B cell (primary cell): ENCODE data around the gene ZNF764. TPM values are rescaled to one million over a fixed set of nuclear protein-coding genes. Genes with fewer than 3 reads are reported as not detected.

ENCODE experiments used
- ATAC-seq: fragments of 200-7000 bp; cut with Tn5 transposase; one replicate; pipeline ENCODE4 v1.10.0; 2021; ENCODE audit warnings: low read depth, mild to moderate bottlenecking, moderate number of reproducible peaks, moderate library complexity
- CTCF ChIA-PET: fragments of 350-600 bp; sonication (Branson Sonifier 250); formaldehyde crosslinking; loops from one replicate; lab custom pipeline; 2021; ENCODE audit warnings: antibody characterized with exemption, inconsistent platforms; lab: Charles Lee
- POLR2A ChIA-PET: fragments of 350-600 bp; sonication (Branson Sonifier 250); formaldehyde crosslinking; loops from one replicate; lab custom pipeline; 2021; ENCODE audit warnings: antibody characterized with exemption; lab: Charles Lee
- DNase-seq: peaks from one replicate; pipeline ENCODE4 v3.0.0; 2013
- H2AFZ ChIP-seq: 2 replicates; pipeline ENCODE4 v1.6.1; 2012; ENCODE audit warnings: mild to moderate bottlenecking, low read depth, low read length; ENCODE audit not compliant: insufficient read depth, poor library complexity, severe bottlenecking
- H3K27ac ChIP-seq, 2 donors: 1 replicate in 1 of 2; 2 replicates in 1 of 2; pipeline ENCODE4 v1.5.1; 2012 to 2013; ENCODE audit warnings: low read length in 2 of 2, mild to moderate bottlenecking in 2 of 2, moderate library complexity in 1 of 2
- H3K27me3 ChIP-seq, 4 experiments: fragments of 200-600 bp in 1 of 4; sonication (generic) in 1 of 4; replicated peaks in 1 of 4; 1 replicate in 2 of 4; 2 replicates in 2 of 4; pipeline versions ENCODE4 v1.6.1 to v1.7.0; 2013 to 2016; ENCODE audit warnings: low read length in 3 of 4, mild to moderate bottlenecking in 2 of 4, mixed read lengths in 1 of 4, moderate library complexity in 1 of 4; ENCODE audit not compliant: insufficient read depth in 4 of 4, control insufficient read depth in 3 of 4; ENCODE audit errors: control extremely low read depth in 1 of 4
- H3K36me3 ChIP-seq, 2 experiments: replicated peaks in 1 of 2; 1 replicate in 1 of 2; 2 replicates in 1 of 2; pipeline versions ENCODE4 v1.6.1 to v1.7.1; 2013; ENCODE audit warnings: low read length in 1 of 2; ENCODE audit not compliant: insufficient read depth in 2 of 2, control insufficient read depth in 1 of 2; ENCODE audit errors: control extremely low read depth in 1 of 2, extremely low read depth in 1 of 2
- H3K4me1 ChIP-seq, 2 donors: fragments of 200-600 bp in 1 of 2; sonication (generic) in 1 of 2; 1 replicate in 1 of 2; 2 replicates in 1 of 2; pipeline versions ENCODE4 v1.5.1 to v1.6.1; 2013 to 2017; ENCODE audit warnings: low read length in 2 of 2; ENCODE audit not compliant: control insufficient read depth in 2 of 2, insufficient read depth in 2 of 2
- H3K4me2 ChIP-seq: replicated peaks from 2 replicates; pipeline ENCODE3; 2012; ENCODE audit warnings: mild to moderate bottlenecking, low read depth, low read length; ENCODE audit not compliant: poor library complexity, severe bottlenecking
- H3K4me3 ChIP-seq, 5 experiments: fragments of 200-600 bp in 1 of 5; sonication (generic) in 1 of 5; 1 replicate in 3 of 5; 2 replicates in 2 of 5; pipeline versions ENCODE4 v1.5.1 to v1.7.0; 2011 to 2016; ENCODE audit warnings: low read length in 4 of 5, mild to moderate bottlenecking in 4 of 5, low read depth in 2 of 5, control low read depth in 1 of 5, moderate library complexity in 1 of 5; ENCODE audit not compliant: insufficient read depth in 1 of 5; ENCODE audit errors: control extremely low read depth in 1 of 5, extremely low read depth in 1 of 5
- H3K79me2 ChIP-seq: fragments of 200-600 bp; sonication (generic); one replicate; pipeline ENCODE4 v1.6.0; 2016; ENCODE audit warnings: low read length; ENCODE audit not compliant: control insufficient read depth, insufficient read depth
- H3K9ac ChIP-seq: fragments of 200-600 bp; sonication (generic); 2 replicates; pipeline ENCODE4 v1.6.1; 2017; ENCODE audit warnings: mild to moderate bottlenecking, low read length, moderate library complexity
- H3K9me3 ChIP-seq, 3 donors: one replicate each; pipeline versions ENCODE4 v1.6.1 to v1.7.1; 2013; ENCODE audit warnings: low read length in 2 of 3; ENCODE audit not compliant: control insufficient read depth in 2 of 3, insufficient read depth in 1 of 3; ENCODE audit errors: control extremely low read depth in 1 of 3
- H4K20me1 ChIP-seq: 2 replicates; pipeline ENCODE4 v1.6.0; 2012; ENCODE audit warnings: mild to moderate bottlenecking, low read length; ENCODE audit not compliant: insufficient read depth, control insufficient read depth, poor library complexity, severe bottlenecking
- H3K27ac Mint-ChIP-seq: one replicate; pipeline ENCODE4 v1.8.0; 2021; ENCODE audit warnings: mixed read lengths
- H3K27me3 Mint-ChIP-seq: one replicate; pipeline ENCODE4 v1.8.0; 2021; ENCODE audit warnings: mixed read lengths
- H3K4me1 Mint-ChIP-seq: one replicate; pipeline ENCODE4 v1.8.0; 2021; ENCODE audit warnings: mixed read lengths
- H3K4me3 Mint-ChIP-seq: one replicate; pipeline ENCODE4 v1.8.0; 2021; ENCODE audit warnings: mixed read lengths
- H3K9me3 Mint-ChIP-seq: one replicate; pipeline ENCODE4 v1.8.0; 2022; ENCODE audit warnings: mixed read lengths; ENCODE audit not compliant: insufficient read depth
- EZH2 ChIP-seq: IDR thresholded peaks from 2 replicates; pipeline ENCODE4 v1.6.1; 2012; ENCODE audit warnings: borderline replicate concordance, low read depth, mild to moderate bottlenecking, moderate library complexity, low read length; ENCODE audit not compliant: insufficient read depth, poor library complexity, severe bottlenecking
- WGBS: methylation state at CpG from one replicate; pipeline ENCODE4 v1.1.5; 2013; ENCODE audit warnings: missing lambda C conversion rate; ENCODE audit not compliant: insufficient coverage; 5-methylcytosine and 5-hydroxymethylcytosine counted together
- intact Hi-C: fragments of 100-400 bp; cut with micrococcal nuclease; formaldehyde crosslinking; loops from one replicate; pipeline ENCODE4 v1.10.0; 2022
- polyA plus RNA-seq: library from polyadenylated mRNA; depleted of rRNA; stranded (reverse); fragments of >200 nt; gene quantifications from 2 replicates; pipeline ENCODE4 v1.2.3, GENCODE V29; 2012
- total RNA-seq, 2 donors: library from RNA; stranded (reverse); fragments of 120-200 nt in 1 of 2; gene quantifications; 1 replicate in 1 of 2; 2 replicates in 1 of 2; pipeline versions ENCODE4 v1.2.3 to v1.2.4, GENCODE V29; 2013 to 2022
- TF ChIP-seq, protein P1 (sequence below): fragments of 200-600 bp; IDR thresholded peaks from one replicate; pipeline ENCODE4 v1.8.0; 2022; ENCODE audit warnings: antibody characterized with exemption, mild to moderate bottlenecking

The ZNF764 gene
- total and polyA plus RNA-seq, 2 donors (not counting 1 experiment from before 2014, with no cell fraction given) = 12.6 to 20.9 TPM

GRCh38 chr16:30535106-30535776, 22.9 kb downstream of the ZNF764 start:
- Histone ChIP-seq H2AFZ (peak overlapping the region; percentile 82), H3K4me3 (peak overlapping the region; percentile 80 to 93 (median 88)), H3K4me2 (peak overlapping the region; percentile 80), H3K9ac (peak overlapping the region; percentile 79), H4K20me1 (no peaks in the 10 kb centered on the region), H3K36me3 (peaks cover 0 to 9% of the 10 kb centered on the region in 2 experiments), H3K27ac (peak overlapping the region; percentile 89 to 94), H3K4me1 (peaks cover 8 to 23% of the 10 kb centered on the region in 2 donors), H3K9me3 (no peaks in the 10 kb centered on the region), H3K79me2 (peaks cover 48% of the 10 kb centered on the region), H3K27me3 (no peaks in the 10 kb centered on the region)
- Mint-ChIP-seq H3K4me3 (peak overlapping the region; percentile 98), H3K4me1 (peaks cover 31% of the 10 kb centered on the region), H3K9me3 (no peaks in the 10 kb centered on the region), H3K27me3 (no peaks in the 10 kb centered on the region), H3K27ac (peak overlapping the region; percentile 94)
- intact Hi-C loops = loop anchor here (1.0 to 2.0 kb wide), 9 partner anchors 8 to 163 kb away; partner anchors contain the start of genes DCTPP1, FBRS, ZNF764 and ZNF785
- ChIA-PET CTCF (interaction anchor here (0.7 to 4.0 kb wide), 35 partner anchors 8 to 165 kb away, joined by 3 to 55 read pairs (median 5); partner anchors contain the start of genes DCTPP1, PRR14, SEPHS2 and ZNF48), POLR2A (interaction anchor here (0.6 to 3.5 kb wide), 19 partner anchors 8 to 120 kb away, joined by 3 to 38 read pairs (median 4); partner anchors contain the start of genes DCTPP1, PRR14, ZNF689 and ZNF764)
- ATAC-seq (peak; percentile 9), DNase-seq (no peak)
- 2% methylated on average over 17 of the region's 18 CpGs for WGBS
- TF ChIP-seq, protein P1, sequence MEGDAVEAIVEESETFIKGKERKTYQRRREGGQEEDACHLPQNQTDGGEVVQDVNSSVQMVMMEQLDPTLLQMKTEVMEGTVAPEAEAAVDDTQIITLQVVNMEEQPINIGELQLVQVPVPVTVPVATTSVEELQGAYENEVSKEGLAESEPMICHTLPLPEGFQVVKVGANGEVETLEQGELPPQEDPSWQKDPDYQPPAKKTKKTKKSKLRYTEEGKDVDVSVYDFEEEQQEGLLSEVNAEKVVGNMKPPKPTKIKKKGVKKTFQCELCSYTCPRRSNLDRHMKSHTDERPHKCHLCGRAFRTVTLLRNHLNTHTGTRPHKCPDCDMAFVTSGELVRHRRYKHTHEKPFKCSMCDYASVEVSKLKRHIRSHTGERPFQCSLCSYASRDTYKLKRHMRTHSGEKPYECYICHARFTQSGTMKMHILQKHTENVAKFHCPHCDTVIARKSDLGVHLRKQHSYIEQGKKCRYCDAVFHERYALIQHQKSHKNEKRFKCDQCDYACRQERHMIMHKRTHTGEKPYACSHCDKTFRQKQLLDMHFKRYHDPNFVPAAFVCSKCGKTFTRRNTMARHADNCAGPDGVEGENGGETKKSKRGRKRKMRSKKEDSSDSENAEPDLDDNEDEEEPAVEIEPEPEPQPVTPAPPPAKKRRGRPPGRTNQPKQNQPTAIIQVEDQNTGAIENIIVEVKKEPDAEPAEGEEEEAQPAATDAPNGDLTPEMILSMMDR = no peak
- TF ChIP-seq EZH2 = no peak
